Spinal cord (tissue), 10 donors: ENCODE measurements around the gene STRBP. TPM values are rescaled to one million over a fixed set of nuclear protein-coding genes. Genes with fewer than 3 reads are reported as not detected.

Experiments
- DNase-seq, 6 donors: peaks; one replicate each; pipeline versions ENCODE4 v3.0.0 to v3.0.0-alpha.2; 2013 to 2015; ENCODE audit warnings: low spot score in 6 of 6, low read depth in 4 of 6
- H3K27ac ChIP-seq: one replicate; pipeline ENCODE4 v1.5.1; 2013; ENCODE audit warnings: low read depth, low read length, control low read depth
- H3K27me3 ChIP-seq: one replicate; pipeline ENCODE4 v1.6.1; 2013; ENCODE audit warnings: low read length; ENCODE audit not compliant: control insufficient read depth, insufficient read depth
- H3K36me3 ChIP-seq: one replicate; pipeline ENCODE4 v1.6.1; 2013; ENCODE audit warnings: low read length; ENCODE audit not compliant: control insufficient read depth, insufficient read depth
- H3K4me1 ChIP-seq: one replicate; pipeline ENCODE4 v1.6.1; 2013; ENCODE audit warnings: low read length; ENCODE audit not compliant: control insufficient read depth, insufficient read depth
- H3K4me3 ChIP-seq: one replicate; pipeline ENCODE4 v1.5.1; 2013; ENCODE audit warnings: low read depth, low read length, control low read depth
- H3K9me3 ChIP-seq: one replicate; pipeline ENCODE4 v1.6.1; 2013; ENCODE audit warnings: low read length; ENCODE audit not compliant: control insufficient read depth, insufficient read depth
- WGBS: methylation state at CpG from one replicate; pipeline ENCODE4 v1.1.5; 2013; ENCODE audit warnings: missing lambda C conversion rate; ENCODE audit not compliant: insufficient coverage; 5-methylcytosine and 5-hydroxymethylcytosine counted together
- polyA plus RNA-seq, 2 donors: library from polyadenylated mRNA; unstranded; fragments of 120-200 nt; gene quantifications; one replicate each; pipeline ENCODE4 v1.2.1, GENCODE V29; 2013; ENCODE audit not compliant: insufficient read length in 2 of 2
- total RNA-seq, 2 donors: library from RNA; depleted of rRNA in 1 of 2; stranded (reverse); fragments of 120-200 nt in 1 of 2; fragments of >200 nt in 1 of 2; gene quantifications; one replicate each; pipeline versions ENCODE4 v1.2.3 to v1.2.4, GENCODE V29; 2013 to 2014
- donor health status: healthy.

STRBP gene
- total and polyA plus RNA-seq, 4 donors, result 47.7 to 70.6 (median 60.7) TPM

DNA sequence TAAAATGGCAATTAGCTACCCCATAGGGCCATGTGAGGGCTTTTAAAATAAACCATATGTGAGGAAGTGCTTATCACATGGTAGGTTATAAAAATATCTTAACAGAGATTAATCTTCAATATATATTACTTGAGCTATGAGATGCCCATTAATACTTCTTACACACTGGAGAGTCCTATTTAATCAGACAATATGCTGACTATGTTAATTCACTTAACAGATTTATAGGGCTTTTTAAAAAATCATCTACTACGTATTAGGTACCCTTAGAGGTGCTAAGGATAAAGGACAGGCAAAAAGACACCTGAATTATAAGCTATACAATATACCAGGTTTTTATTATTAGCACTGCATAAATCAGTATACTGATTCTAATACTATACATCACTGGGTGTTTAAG lies 102.6 kb downstream of the STRBP start:
- no peak for DNase-seq
- Histone ChIP-seq H3K4me1 (no peaks in the 10 kb centered on the region), H3K27ac (no peak overlapping the region), H3K9me3 (no peaks in the 10 kb centered on the region), H3K4me3 (no peak overlapping the region), H3K36me3 (no peaks in the 10 kb centered on the region), H3K27me3 (no peaks in the 10 kb centered on the region)
- no CpG with 5 or more reads among the region's 1 CpG for WGBS

DNA sequence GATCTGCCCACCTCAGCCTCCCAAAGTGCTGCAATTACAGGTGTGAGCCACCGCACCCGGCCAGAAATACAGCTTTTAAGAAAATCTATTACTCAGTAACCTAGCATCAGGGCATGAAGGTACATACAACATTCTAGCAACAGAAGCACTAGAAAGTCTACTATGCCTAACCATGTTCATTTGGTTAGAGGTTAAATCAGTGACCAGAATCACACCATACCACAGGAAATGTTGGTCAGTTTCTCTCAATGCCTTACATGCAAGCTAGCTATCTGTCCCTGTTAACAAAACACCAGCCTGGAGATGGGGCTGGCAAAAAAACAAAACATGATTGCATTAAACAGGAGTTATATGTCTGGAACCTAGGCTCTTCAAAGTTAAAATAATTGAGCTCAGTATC lies 104.1 kb downstream of the STRBP start:
- DNase-seq, result no peak
- H3K27me3 ChIP-seq, result no peaks in the 10 kb centered on the region
- WGBS, result no CpG with 5 or more reads among the region's 2 CpGs
- no peak overlapping the region for H3K4me3 ChIP-seq
- H3K9me3 ChIP-seq, result no peaks in the 10 kb centered on the region
- H3K36me3 ChIP-seq, result no peaks in the 10 kb centered on the region
- no peak overlapping the region for H3K27ac ChIP-seq
- no peaks in the 10 kb centered on the region for H3K4me1 ChIP-seq

DNA sequence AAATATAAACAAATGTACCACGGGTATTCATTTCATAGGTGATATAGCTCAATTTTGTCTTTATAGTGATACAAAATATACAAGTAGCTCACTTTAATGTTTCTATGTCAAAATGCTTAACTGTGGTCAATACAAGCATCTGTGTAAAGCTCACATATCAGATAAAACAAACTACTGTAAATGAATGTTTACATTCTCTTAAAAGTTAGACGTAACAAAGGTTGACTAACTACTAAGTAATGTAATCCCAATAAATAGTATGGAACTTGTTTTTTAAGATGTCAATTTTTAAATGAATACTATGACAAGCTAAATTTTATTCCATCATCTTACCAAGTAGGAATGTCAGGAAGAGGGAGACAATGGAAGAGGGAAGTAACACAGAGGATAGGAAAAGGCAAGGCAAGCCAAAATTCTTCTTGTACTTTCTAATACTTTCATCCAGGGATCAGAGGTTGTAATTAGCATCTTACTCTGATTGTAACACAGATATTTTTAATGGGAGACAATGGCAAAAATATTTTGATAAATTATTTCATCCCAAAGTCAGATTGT lies 105.5 kb downstream of the STRBP start:
- Histone ChIP-seq H3K9me3 (no peaks in the 10 kb centered on the region), H3K27me3 (no peaks in the 10 kb centered on the region), H3K36me3 (no peaks in the 10 kb centered on the region), H3K4me3 (no peak overlapping the region), H3K27ac (no peak overlapping the region), H3K4me1 (no peaks in the 10 kb centered on the region)
- no CpG with 5 or more reads among the region's 2 CpGs for WGBS
- DNase-seq, result no peak

DNA sequence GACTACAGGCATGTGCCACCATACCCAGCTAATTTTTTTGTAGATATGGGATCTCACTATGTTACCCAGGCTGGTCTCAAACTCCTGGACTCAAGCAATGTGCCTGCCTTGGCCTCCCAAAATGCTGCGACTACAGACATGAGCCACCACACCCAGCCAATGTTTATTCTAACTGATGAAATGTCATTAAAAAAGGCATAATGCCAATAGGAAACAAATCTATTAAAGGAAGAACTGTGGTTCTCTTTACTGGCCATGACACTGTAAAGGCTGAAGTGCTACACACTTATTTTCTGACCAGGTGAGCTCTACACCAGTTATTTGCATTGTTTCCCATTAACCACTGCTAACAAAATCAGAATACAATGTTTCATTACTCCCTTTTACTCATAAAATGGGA lies 106.0 kb downstream of the STRBP start:
- Histone ChIP-seq H3K4me1 (no peaks in the 10 kb centered on the region), H3K9me3 (no peaks in the 10 kb centered on the region), H3K36me3 (no peaks in the 10 kb centered on the region), H3K27me3 (no peaks in the 10 kb centered on the region), H3K4me3 (no peak overlapping the region), H3K27ac (no peak overlapping the region)
- DNase-seq, result no peak
- no CpG with 5 or more reads among the region's 1 CpG for WGBS

DNA sequence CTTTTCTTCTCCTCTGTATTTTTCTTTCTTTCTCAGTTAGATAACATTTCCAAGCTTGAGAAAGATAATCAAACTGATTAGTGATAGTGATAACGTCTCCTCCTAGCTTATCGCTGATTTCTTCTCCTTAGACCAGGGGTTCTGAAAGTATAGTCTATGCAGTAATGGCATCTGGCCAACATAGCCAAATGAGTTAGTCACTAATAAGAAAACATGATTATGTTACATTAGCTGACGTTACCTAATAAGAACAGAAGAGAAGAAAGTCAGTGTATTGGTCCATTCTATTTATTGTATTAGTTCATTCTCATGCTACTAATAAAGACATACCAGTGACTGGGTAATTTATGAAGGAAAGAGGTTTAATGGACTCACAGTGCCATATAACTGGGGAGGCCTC lies 111.2 kb downstream of the STRBP start:
- no peaks in the 10 kb centered on the region for H3K36me3 ChIP-seq
- H3K9me3 ChIP-seq, result no peaks in the 10 kb centered on the region
- WGBS, result no CpG with 5 or more reads among the region's 3 CpGs
- no peak overlapping the region for H3K27ac ChIP-seq
- no peak for DNase-seq
- no peaks in the 10 kb centered on the region for H3K27me3 ChIP-seq
- H3K4me3 ChIP-seq, result no peak overlapping the region
- H3K4me1 ChIP-seq, result no peaks in the 10 kb centered on the region

DNA sequence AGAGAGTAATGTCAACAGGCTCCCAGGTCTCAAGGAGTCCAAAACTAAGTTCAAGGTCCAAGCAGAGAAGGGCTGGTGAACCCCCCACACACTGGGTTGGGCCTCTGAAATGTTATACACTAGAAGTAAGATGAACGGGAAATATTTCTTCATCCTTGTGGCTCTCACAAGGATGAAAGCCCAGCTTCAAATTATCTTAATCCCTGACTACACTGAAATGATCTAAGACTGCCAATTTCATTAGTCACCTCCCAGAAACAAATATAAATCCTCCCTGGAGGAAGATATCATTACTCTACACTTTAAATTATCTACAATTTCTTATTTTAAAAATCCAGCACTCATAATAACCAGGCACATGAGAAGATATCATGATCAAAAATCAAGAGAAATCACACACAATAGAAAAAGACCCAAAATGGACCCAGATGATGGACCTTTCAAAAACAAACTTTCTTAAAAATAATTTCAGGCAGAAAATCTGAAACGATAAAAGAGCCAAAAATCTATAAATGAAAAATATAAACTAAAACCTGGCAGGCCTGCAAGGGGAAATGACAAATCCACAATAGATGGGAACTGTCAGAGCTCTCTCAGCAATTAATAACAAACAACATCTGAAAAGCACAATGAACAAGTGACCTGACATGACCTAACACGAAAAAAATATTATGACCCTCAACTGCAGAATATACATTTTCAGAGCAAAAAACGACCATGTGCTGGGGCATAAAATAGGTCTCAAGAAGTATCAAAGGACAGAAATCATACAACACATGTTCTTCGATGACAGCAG lies 117.5 kb downstream of the STRBP start:
- H3K27me3 ChIP-seq, result no peaks in the 10 kb centered on the region

DNA sequence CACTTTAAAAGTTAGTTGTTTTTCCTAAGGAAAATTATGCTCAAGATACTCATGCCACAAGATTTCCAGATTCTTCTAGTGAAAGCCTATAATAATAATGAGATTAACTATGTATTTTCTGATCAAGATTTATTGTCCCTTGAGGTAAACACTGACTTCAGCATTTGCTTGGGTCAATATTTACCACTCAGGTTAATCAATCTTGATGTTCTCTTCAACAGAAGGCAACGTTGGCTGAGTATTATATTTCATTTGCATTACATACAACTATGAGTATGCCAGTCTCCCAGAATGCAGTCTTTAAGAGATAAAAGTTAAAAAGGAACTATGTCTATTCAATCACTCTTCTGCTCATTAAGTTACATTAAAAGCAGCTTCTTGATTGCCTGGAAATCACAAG lies 119.3 kb downstream of the STRBP start:
- peaks cover 1% of the 10 kb centered on the region for H3K9me3 ChIP-seq
- H3K27me3 ChIP-seq, result no peaks in the 10 kb centered on the region
- no peak overlapping the region for H3K27ac ChIP-seq
- no peaks in the 10 kb centered on the region for H3K4me1 ChIP-seq
- H3K4me3 ChIP-seq, result no peak overlapping the region
- WGBS, result no CpG with 5 or more reads among the region's 1 CpG
- no peak for DNase-seq
- H3K36me3 ChIP-seq, result no peaks in the 10 kb centered on the region

More for the DNA sequence above, 117.5 kb downstream of the STRBP start:
- no peak overlapping the region for H3K4me3 ChIP-seq
- no peak for DNase-seq
- H3K27ac ChIP-seq, result no peak overlapping the region
- 100% methylated on average over 2 of the region's 5 CpGs for WGBS
- H3K36me3 ChIP-seq, result no peaks in the 10 kb centered on the region
- peaks cover 1% of the 10 kb centered on the region for H3K9me3 ChIP-seq
- H3K4me1 ChIP-seq, result no peaks in the 10 kb centered on the region

DNA sequence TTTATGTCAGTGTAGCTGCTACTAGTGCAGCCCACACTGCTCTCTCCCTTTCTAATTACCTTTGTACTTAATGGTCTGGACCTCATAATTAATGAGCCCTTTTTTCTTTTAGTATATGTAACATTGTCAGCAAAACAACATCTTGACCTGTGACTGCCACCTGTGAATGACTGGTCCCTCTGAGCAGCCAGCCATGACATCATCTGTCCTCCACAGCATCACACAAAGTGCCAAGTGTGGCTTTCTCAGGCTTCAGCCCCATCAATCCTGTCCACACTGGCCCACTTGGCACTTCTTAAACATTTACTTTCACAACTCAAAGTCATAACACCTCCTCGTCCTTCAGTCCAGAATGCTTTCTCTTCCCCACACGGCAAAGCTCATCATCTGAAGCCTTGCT lies 130.2 kb downstream of the STRBP start:
- H3K27me3 ChIP-seq, result no peaks in the 10 kb centered on the region
- H3K36me3 ChIP-seq, result no peaks in the 10 kb centered on the region
- no peaks in the 10 kb centered on the region for H3K4me1 ChIP-seq
- DNase-seq, result peak in 2 of 6 donors; percentile 11 to 22
- no peak overlapping the region for H3K4me3 ChIP-seq
- no CpG with 5 or more reads among the region's 2 CpGs for WGBS
- no peak overlapping the region for H3K27ac ChIP-seq
- no peaks in the 10 kb centered on the region for H3K9me3 ChIP-seq

DNA sequence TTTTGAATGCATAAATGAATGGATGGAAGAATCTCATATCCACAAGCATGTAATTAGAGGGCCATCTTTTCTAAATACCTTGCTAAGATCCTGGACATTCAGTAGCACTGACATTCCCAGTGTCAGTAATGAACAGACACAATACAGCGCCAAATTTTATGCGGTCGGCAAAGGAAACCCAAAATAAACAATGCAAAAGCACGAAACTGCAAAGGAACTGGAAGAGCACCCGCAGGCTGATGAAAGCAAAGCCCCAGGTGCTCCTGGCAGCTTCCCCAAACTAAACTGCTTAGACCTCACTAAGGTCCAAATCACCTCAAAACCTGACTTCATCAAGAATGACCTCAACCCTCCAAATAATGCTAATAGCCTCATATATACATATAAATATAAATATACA lies 133.0 kb downstream of the STRBP start:
- Histone ChIP-seq H3K27ac (no peak overlapping the region), H3K4me3 (no peak overlapping the region), H3K9me3 (no peaks in the 10 kb centered on the region), H3K36me3 (peaks cover 9% of the 10 kb centered on the region), H3K4me1 (no peaks in the 10 kb centered on the region), H3K27me3 (no peaks in the 10 kb centered on the region)
- 82% methylated on average over 5 of the region's 5 CpGs for WGBS
- no peak for DNase-seq

DNA sequence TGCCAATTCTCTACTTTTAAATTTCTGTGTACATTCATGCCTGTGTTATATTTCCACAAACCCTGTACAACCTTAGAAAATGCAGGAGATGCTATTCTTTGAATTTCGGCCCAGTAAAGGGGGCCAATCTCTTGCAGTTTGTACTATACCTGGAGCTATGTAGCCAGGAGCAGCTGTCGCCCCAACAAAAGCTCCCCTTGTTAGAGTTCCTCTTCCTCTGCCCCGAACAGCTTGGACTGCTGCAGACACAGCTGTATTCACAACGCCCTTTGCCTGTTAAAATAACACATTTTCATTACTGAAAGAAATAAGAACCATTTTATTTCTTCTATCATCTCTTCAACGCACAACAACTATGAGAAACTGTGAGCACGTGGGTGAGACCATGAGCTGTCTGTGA lies 135.7 kb downstream of the STRBP start:
- Histone ChIP-seq H3K9me3 (no peaks in the 10 kb centered on the region), H3K4me1 (no peaks in the 10 kb centered on the region), H3K27ac (no peak overlapping the region), H3K36me3 (peaks cover 13% of the 10 kb centered on the region), H3K4me3 (no peak overlapping the region), H3K27me3 (no peaks in the 10 kb centered on the region)
- DNase-seq, result no peak
- WGBS, result 66% methylated on average over 4 of the region's 6 CpGs
